Aortic smooth muscle cell (primary cell): ENCODE results near the gene INTS6. TPM values are rescaled to one million over a fixed set of nuclear protein-coding genes. Genes with fewer than 3 reads are reported as not detected.

ENCODE experiments used
- total RNA-seq: library from RNA; depleted of rRNA; stranded (reverse); fragments of >200 nt; gene quantifications from 2 replicates; pipeline ENCODE4 v1.2.3, GENCODE V29; 2014

Gene INTS6
- total RNA-seq = 31.6 and 34.9 TPM in 2 replicates

GRCh38 chr13:51452361-51453206, at the start of gene INTS6:
Gene INTS6 (minus strand): TSS chr13:51453036. CDS start chr13:51452525, 511 bp downstream.

DNA sequence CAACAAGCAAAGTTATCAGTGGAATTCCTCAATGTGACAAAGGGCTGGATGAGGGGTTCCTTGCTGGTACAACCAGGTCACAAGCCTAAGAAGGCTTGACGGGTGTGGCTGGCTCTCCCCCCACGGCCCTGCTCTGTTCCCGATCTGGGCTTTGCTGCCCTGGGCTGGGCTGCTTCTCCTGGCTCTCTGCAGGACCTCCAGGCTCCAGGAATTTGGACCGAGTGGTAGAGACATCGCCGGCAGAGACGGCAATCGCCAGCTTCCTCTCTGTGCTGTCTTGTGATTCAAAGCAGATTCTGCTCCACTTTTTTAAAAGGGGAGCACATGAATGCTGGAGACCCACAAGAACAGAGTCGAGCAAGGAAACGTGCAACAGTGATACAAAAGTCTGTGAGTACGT, 113.5 kb downstream of the INTS6 start, which contains the start of gene SERPINE3:
Gene SERPINE3 (plus strand): TSS at position 338 of the 400 bp plus-strand sequence. CDS start 1,401 bp downstream, outside the sequence.

Other genes starting within 250 kb of the INTS6 start
- 3.9 and 8.9 TPM in 2 replicates for gene FAM124A, start 230.6 kb downstream of the INTS6 start, total RNA-seq
- gene SERPINE3, start 113.3 kb downstream of the INTS6 start, total RNA-seq = under 0.01 TPM in 1 of 2 replicates, not detected in the other
- 5.0 and 8.1 TPM in 2 replicates for gene WDFY2, start 131.4 kb upstream of the INTS6 start, total RNA-seq